Hippocampal formation (tissue), 2 donors: ENCODE measurements around the gene DHX29.

ENCODE experiments used
- DNase-seq, 2 donors: peaks; one replicate each; lab custom pipeline; 2025; lab: John Stamatoyannopoulos, UW

DHX29 gene

DNA sequence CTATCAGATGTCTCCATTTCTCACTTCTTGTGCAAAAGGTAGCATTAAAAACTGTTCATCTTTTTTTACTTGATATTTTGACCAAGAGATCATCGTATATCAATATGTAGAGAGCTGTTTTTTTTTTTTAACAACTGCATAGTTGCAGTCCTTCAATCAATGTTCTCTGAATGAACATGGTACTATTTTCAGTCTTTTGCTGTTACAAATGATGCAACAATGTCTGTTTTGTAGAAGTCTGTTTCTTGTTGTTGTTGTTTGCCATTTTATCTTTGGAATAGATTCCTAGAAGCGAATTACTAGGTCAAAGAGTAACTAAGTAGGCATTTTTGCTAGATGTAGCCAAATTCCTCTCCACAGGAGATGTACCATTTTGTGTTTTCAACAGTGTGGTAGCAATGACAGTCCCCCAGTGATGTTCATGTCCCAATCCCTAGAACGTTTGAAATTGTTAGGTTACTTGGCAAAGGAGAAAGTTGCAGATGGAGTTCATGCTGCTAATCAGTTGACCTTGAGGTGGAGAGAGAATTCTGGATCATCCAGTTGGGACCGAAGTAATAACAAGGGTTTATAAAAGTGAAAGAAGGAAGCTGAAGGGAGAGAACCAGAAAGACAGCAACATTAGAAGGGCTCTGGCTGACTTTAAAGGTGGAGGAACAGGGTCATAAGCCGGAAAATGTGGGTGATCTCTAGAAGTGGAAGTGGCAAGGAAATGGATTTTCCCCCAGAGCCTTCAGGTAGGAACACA lies 6.5 kb upstream of the DHX29 start:
- DNase-seq, result no peak

- no peak for DNase-seq
Observed at GRCh38 chr5:55308254-55308836, 851 bp upstream of the DHX29 start.

DNA sequence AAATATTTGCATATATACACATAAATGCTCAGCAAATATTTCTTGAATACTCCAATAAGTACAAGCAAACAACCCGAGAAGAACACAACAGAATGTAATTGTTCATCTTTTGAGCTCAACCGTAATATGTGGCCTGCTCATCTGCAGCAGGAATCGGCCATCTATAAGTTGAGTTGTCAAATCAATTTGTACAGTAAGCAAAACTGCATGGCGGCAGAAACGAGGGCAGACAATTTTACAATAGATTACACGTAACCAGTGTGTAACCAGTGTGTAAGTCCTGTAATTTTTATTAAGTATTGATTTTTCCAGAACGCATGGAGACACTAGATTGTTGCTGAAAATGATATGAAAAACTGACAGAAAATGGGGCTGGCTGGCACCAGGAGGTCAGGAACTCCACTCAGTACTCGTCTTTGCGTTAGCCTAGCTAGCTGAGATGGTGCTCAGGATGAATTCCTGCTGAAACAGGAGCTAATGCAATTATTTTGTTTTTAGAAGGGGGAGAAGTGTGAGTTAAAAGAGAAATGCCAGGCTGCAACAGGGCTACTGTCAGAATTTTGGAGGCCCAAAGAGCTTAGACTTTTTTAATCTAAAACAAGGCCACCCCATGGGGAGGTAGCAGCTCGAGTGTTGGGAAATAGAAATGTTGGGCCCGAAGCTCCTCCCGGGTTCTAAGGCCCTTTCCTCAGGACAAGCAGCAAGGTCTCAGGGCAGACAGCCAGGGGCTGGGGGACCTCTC lies 682 bp downstream of the DHX29 start:
- DNase-seq, result no peak

DNA sequence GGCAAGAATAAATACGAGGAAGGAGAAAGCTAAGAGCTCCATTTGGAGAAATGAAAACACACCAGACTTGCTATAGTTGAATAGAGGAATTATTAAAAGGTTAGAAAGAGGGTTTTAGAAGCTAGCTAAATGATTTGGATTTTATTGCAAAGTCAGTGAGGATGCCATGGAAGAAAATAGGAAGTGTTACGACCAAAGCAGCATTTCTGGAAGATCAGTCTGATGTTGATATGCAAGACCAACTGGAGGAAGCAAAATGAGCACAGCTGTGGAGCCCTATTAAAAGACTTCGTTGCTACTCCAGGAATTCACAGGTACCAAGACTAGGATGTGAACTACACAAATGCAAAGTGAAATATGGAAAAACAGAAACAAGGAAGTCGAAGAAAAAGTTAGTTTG lies 2.1 kb downstream of the DHX29 start:
- no peak for DNase-seq

DNA sequence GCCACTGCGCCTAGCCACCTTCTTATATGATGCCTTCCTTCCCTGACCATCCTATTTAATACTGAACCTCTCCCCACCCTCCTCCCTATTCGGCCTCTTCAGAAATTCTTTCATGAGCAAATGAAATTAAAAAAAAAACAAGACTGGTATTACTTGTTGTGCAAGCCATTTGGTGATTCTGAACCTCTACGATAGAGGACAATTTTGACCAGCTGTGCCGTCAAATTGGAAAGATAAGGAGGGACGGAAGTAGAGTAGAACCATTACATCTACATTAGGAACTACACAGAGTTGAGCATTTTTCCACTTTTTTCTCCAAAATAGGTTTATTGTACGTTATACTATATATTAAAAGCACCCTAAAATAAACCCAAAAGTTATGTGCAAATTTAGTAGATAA lies 2.9 kb downstream of the DHX29 start:
- no peak for DNase-seq

GRCh38 chr5:55303238-55303690 lies 4.2 kb downstream of the DHX29 start:
- DNase-seq, result no peak

GRCh38 chr5:55300890-55301289 lies 6.6 kb downstream of the DHX29 start:
- DNase-seq, result no peak

DNA sequence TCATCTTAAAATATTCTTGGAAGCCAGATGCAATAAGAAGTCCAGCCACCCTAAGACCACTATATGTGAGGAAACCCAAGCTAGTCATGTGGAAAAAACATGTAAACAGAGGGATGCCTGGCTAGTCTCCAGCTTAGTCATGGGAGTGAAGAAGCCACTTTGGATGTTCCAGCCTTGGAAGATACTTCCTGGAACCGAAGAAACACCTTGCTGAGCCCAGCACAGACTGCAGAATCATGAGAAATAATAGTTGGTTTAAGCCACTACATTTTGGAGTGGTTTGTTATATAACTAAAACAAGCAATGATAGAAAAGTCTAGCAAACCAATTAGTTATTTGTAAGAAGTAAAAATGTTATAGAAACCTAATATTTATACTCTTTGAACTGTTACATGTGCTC lies 12.6 kb downstream of the DHX29 start:
- DNase-seq, result no peak

DNA sequence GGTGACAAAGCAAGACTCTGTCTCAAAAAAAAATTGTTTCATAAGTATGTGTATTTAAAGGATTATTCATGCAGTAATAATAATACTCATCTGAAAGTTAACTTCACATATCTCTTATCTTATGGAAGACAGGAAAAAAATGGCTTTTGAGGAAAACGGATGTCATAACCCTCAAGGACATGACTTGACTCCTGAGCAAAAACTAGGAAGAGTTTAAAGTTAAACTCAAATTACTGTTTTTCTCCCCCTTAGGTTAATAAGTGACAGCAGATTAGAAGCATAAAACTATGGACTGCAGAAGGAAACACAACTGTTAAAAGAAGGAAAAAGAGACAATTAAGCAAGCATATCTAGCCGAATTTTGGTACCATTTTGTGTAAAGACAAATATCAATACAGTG lies 16.5 kb downstream of the DHX29 start:
- no peak for DNase-seq

- DNase-seq, result no peak
Observed at GRCh38 chr5:55289808-55290207, 17.7 kb downstream of the DHX29 start.

DNA sequence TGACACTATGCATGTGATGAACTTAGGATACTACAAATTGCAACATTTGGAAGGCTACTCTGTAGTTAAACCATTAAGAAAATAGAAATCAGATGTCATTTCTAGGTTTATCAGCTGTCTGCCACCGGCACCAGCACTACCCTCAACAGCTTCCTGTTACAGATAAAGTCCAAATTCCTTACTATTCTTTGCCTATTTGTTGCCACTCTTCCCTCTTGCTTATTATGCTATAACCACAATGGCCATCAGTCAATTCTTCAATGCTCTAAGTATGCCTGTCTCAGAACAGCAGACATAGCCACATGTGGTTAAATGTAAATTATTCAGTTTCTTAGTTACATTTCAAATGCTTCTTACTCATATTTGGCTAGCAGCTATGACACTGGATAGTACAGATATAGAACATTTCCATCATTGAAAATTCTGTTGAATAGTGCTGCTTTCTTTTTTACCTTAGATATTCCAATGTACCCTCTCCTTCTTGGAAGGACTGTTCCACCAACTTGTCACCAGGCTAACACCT lies 21.0 kb downstream of the DHX29 start:
- no peak for DNase-seq

- DNase-seq, result no peak
Observed at GRCh38 chr5:55278778-55279177, 28.7 kb downstream of the DHX29 start.

GRCh38 chr5:55276771-55277170 lies 30.7 kb downstream of the DHX29 start:
- no peak for DNase-seq

- DNase-seq, result no peak
Observed at GRCh38 chr5:55258339-55258738, 49.2 kb downstream of the DHX29 start.

- DNase-seq, result no peak
Observed at GRCh38 chr5:55254802-55255201, 52.7 kb downstream of the DHX29 start.

DNA sequence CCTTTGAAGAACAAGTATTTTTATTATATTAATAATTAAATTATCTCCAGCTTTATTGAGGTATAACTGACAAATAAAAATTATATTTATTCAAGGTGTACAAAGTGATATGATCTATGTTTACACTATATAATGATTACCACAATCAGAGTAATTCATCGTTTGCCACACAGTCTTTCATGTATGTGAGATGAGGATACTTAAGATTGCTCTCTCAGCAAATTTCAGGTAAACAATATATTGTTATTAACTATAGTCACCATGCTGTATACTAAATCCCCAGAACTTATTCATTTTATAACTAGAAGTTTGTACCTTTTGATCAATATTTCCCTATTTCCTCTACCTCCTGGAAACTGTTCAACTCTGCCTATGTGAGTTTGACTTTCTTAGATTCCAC lies 57.4 kb downstream of the DHX29 start:
- no peak for DNase-seq

DNA sequence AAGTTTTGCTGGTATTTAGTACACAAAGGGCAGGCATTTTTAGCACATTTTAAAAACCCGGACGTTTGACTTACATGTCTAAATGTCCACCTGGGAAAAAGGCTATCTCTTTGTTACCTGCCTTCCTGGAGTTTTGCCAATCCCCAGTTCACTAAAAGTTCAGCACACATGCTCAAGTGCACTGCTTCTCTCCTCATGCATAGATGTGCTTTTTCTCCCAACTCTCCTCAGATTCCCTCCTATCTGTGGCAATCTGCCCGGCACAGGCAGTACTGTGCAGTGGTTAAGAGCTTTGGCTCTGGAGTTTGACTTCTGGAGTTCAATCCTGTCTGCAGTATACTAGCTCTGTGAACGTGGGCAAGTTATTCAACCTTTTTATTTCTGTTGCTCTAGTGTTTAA lies 65.7 kb downstream of the DHX29 start:
- no peak for DNase-seq

DNA sequence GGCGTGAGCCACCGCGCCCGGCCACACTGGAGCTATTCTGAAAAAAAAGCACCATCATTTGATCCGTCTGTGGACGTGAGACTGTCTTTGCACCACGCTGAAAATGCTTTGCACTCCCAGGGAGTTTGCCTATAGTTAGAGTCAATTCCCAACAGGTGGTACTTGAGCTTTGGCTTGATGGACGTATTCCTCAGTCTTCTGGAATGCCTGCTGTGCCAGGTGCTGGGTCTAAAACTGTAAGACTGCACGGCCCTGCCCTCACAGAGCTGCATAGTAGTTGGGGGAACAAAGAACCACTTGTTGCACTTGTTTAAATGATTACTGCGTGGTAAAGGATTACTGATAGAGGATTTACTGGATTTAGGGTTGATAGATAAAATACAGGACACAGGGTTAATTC lies 70.7 kb downstream of the DHX29 start:
- DNase-seq, result no peak

DNA sequence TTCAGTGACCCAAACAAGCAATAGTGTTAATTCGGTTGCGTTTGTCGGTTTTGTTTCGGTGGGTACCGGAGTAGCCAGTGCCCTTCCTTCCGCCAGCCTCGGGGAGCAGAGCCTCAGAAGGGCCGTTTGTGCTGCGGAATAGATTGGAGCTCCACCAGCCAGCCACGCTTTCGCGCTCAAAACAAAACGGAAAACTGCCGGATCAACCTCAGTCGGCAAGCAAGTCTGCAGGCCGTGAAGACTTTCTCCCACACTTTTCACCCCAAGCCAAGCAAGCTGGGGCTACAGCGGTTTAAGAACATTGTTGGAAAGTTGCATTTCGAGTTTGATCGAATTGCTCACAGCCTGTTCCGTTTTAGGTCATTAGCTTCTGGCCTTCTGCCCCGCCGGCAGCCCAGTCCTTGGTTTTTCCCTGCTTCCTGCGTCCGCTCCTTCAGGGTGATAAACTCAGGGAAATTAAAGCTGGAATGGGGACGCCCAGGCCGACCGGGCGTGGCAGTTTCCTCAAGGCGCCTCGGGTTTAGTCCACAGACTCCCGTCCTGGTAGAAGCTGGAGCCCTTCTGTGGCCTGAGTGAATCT lies 73.3 kb downstream of the DHX29 start:
- DNase-seq, result no peak

DNA sequence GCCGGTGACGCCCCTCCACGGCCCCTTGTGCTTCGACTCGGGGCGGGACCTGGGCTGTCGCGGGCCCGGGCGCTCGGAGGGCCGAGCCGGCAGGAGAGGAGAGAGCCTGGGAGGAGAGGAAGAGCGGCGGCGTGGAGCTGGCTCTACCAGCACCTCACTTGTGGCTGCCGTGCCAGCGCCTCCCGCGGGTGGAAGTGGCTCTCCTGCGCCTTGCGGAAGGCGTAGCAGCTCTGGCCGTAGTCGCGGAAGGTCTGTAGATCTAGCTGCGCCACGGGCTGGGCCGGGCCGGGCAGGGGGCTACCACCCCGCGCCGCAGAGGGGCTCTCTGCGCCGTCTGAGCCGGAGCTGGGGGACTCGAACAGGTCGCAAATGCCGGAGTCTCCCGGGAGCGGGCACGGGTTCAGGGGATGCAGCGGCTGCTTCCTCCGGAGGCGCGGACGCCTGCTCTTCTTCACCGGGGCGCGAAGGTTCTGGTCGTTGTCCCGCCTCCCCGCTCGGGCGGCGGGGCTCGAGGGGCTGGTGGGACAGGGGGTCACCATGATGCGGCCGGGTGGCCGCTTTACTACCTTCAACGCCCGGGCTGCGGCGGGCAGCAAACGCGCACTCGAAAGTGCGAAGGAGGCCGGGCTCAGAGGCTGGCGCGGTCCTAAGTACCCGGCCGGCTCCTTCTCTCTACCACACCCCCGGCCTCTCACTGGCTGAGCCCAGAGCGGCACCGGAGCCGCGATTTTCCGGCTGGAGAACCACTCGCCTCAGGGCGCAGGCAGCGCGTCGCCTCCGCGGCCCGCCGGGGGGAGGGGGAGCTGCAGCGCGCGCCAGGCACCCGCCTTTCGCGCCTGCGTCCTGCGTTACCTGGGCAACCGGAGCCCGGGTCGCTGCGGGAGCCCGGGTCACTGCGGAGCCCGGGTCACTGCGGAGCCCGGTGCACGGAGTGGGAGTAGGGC lies 74.2 kb downstream of the DHX29 start, which contains the start of gene CCNO:
CCNO (minus strand) TSS at position 624 of the 944 bp plus-strand sequence; CDS start at position 539, 85 bp downstream.
- no peak for DNase-seq

DNA sequence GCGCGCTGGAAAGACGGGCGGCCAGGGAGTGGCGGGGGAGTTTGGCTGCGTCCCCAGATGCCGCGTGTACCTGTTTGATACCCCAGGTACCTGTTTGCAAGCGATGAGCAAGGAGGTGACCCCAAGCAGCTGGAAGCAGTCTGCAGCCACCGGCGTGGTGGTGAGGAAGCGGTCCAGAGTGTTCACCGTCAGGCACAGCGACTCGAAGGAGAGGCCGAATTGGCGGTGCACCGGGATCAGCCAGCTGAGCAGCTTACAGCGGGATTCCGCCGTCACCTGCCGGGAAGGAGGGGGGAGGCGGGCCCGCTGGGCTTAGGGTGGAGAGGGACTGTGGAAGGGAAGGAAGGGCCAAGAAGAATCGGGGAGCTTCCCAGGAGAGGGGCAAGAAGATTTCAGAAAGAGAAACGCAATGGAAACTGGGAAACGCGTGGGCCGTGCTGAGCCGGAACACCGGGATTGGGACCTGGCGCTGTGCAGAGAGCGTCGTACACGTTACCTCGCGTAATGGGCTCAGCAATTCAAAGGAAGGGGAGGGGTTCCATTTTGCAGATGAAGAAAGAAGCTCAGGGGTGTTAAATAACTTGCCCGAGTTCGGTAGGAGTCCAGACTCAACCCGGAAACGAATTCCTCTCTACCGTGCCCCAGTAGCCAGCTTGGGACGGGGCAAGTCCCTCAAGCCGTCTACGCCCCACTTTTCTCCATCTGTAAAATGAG lies 75.1 kb downstream of the DHX29 start:
- DNase-seq, result no peak
